Thyroid gland (tissue), 4 donors: Measurements from ENCODE around the gene DTD1.

Experiments
- POLR2A ChIP-seq, 2 donors: fragments of 450-650 bp; IDR thresholded peaks; one replicate each; pipeline ENCODE4 v1.6.1; 2017; ENCODE audit warnings: antibody characterized with exemption in 2 of 2, mild to moderate bottlenecking in 2 of 2, moderate library complexity in 1 of 2
- TF ChIP-seq, protein P1 (sequence below), 6 experiments: fragments of 200-600 bp in 3 of 6; fragments of 450-650 bp in 3 of 6; sonication (generic) in 3 of 6; IDR thresholded peaks; one replicate each; pipeline ENCODE4 v1.5.1; 2016 to 2019; ENCODE audit warnings: antibody characterized with exemption in 6 of 6, mild to moderate bottlenecking in 2 of 6, inconsistent platforms in 1 of 6, moderate library complexity in 1 of 6

DNA sequence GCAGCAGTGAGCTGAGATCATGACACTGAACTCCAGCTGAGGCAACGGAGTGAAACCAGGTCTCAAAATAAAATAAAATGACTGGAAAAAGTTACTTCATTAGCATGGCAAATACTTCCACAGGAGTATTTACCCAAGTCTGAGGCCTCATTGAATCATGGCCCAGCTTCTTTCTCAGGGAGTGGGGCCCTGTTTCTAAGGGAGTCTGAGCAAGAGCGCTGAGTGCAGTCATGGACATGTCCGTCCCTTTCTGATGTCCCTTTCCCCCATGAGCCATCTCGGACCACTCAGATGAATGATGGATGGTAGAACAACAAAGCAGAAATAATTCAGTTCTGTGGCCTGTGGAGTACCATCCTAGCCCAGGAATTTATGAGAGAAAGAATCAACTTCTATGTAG, 7.8 kb upstream of the DTD1 start:
- TF ChIP-seq, protein P1, sequence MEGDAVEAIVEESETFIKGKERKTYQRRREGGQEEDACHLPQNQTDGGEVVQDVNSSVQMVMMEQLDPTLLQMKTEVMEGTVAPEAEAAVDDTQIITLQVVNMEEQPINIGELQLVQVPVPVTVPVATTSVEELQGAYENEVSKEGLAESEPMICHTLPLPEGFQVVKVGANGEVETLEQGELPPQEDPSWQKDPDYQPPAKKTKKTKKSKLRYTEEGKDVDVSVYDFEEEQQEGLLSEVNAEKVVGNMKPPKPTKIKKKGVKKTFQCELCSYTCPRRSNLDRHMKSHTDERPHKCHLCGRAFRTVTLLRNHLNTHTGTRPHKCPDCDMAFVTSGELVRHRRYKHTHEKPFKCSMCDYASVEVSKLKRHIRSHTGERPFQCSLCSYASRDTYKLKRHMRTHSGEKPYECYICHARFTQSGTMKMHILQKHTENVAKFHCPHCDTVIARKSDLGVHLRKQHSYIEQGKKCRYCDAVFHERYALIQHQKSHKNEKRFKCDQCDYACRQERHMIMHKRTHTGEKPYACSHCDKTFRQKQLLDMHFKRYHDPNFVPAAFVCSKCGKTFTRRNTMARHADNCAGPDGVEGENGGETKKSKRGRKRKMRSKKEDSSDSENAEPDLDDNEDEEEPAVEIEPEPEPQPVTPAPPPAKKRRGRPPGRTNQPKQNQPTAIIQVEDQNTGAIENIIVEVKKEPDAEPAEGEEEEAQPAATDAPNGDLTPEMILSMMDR (IDR thresholded peaks at IDR 0.05) = no peak
- no peak for TF ChIP-seq POLR2A (IDR thresholded peaks at IDR 0.05)
